ENCODE results near the gene GGTA1. TPM values are rescaled to one million over a fixed set of nuclear protein-coding genes. Genes with fewer than 3 reads are reported as not detected.

The GGTA1 gene
- total RNA-seq, 1 experiment from 2014 or later, result not detected

Other genes with a start within 250 kb of the GGTA1 start
- 270 and 283 TPM in 2 replicates for gene GSN, start 231.7 kb downstream of the GGTA1 start, total RNA-seq (2014; rRNA removed; shearing (Covaris generic))
- not detected in 2 replicates for gene STOM, start 129.6 kb downstream of the GGTA1 start, total RNA-seq (2014; rRNA removed; shearing (Covaris generic))
- 47.4 and 58.1 TPM in 2 replicates for gene DAB2IP, start 151.8 kb upstream of the GGTA1 start, total RNA-seq (2014; rRNA removed; shearing (Covaris generic))